Small intestine (tissue), 7 donors: ENCODE data around the gene TXNRD2. TPM values are rescaled to one million over a fixed set of nuclear protein-coding genes. Genes with fewer than 3 reads are reported as not detected.
A peak's percentile ranks its signal among the peaks of the same experiment; 100 is the strongest.

Experiments used
- DNase-seq, 2 donors: peaks; one replicate each; pipeline versions ENCODE4 v3.0.0 to v3.0.0-alpha.2; 2013
- FAIRE-seq: peaks from 2 replicates; lab custom pipeline; 2012; peaks lifted over from hg19 to GRCh38; lab: Jason Lieb, UNC
- H3K27ac ChIP-seq, 3 donors: one replicate each; pipeline ENCODE4 v1.5.1; 2013; ENCODE audit warnings: low read length in 2 of 3, mild to moderate bottlenecking in 2 of 3, control low read depth in 1 of 3, inconsistent platforms in 1 of 3, low read depth in 1 of 3, moderate library complexity in 1 of 3
- H3K27me3 ChIP-seq, 3 donors: one replicate each; pipeline ENCODE4 v1.6.1; 2013; ENCODE audit warnings: low read length in 3 of 3, inconsistent platforms in 1 of 3; ENCODE audit not compliant: control insufficient read depth in 3 of 3, insufficient read depth in 3 of 3
- H3K36me3 ChIP-seq, 3 donors: one replicate each; pipeline ENCODE4 v1.6.1; 2013; ENCODE audit warnings: low read length in 3 of 3, inconsistent platforms in 1 of 3, low read depth in 1 of 3, mild to moderate bottlenecking in 1 of 3, moderate library complexity in 1 of 3; ENCODE audit not compliant: control insufficient read depth in 3 of 3, insufficient read depth in 2 of 3
- H3K4me1 ChIP-seq, 3 donors: one replicate each; pipeline ENCODE4 v1.6.1; 2013; ENCODE audit warnings: low read length in 2 of 3, inconsistent platforms in 1 of 3, low read depth in 1 of 3, mild to moderate bottlenecking in 1 of 3, moderate library complexity in 1 of 3; ENCODE audit not compliant: control insufficient read depth in 3 of 3, insufficient read depth in 2 of 3
- H3K4me3 ChIP-seq, 3 donors: one replicate each; pipeline ENCODE4 v1.5.1; 2013; ENCODE audit warnings: low read length in 3 of 3, control low read depth in 1 of 3, inconsistent platforms in 1 of 3, low read depth in 1 of 3, mild to moderate bottlenecking in 1 of 3, moderate library complexity in 1 of 3
- H3K9me3 ChIP-seq, 2 donors: one replicate each; pipeline ENCODE4 v1.6.1; 2013; ENCODE audit warnings: low read depth in 1 of 2, low read length in 1 of 2; ENCODE audit not compliant: control insufficient read depth in 2 of 2, insufficient read depth in 1 of 2
- WGBS, 3 donors: extraction: QIAGEN DNeasy Blood & Tissue Kit; methylation state at CpG; one replicate each; pipeline ENCODE4 v1.1.7; 2013; 5-methylcytosine and 5-hydroxymethylcytosine counted together
- polyA plus RNA-seq, 4 donors: library from polyadenylated mRNA; stranded (reverse) in 3 of 4; unstranded in 1 of 4; fragments of 200-250 nt in 3 of 4; fragments of 120-200 nt in 1 of 4; gene quantifications; one replicate each; pipeline versions ENCODE4 v1.2.1 to v1.2.3, GENCODE V29; 2013
- donor health status: healthy with polysubstance abuse.
- donor health status: control.
- donor health status: control.
- donor health status: Bipolar disorder and iron deficiency.
- donor health status: healthy.

TXNRD2 gene
- polyA plus RNA-seq, 4 donors: 16.8 to 43.8 (median 29.5) TPM

DNA sequence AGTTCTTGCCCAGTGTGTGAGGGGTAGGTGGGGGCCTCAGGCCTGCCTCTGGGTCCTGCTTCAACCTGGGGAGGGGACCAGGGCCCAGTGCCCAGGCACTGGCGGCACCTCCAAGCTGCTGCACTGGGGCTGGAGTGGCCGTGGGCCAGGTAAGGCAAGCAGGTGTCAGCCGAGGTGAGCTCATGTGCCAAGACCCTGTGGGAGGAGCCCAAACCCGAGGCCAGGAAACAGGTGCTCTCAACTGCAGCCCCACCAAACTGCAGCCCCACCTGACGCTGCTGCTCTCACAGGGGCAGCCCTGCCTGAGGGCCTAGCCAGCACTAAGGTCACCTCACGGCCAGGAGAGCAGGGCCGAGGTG is 68.9 kb downstream of the TXNRD2 start:
- peaks cover 0 to 31% (median 0%) of the 10 kb centered on the region in 3 donors for H3K36me3 ChIP-seq
- H3K27ac ChIP-seq: no peak overlapping the region
- H3K9me3 ChIP-seq: no peaks in the 10 kb centered on the region
- no peaks in the 10 kb centered on the region for H3K4me1 ChIP-seq
- WGBS, 3 donors: 15 to 50% (median 27%) methylated on average over 7 of the region's 7 CpGs
- FAIRE-seq (no peak), DNase-seq (peak in 1 of 2 donors; percentile 32)
- H3K27me3 ChIP-seq: no peaks in the 10 kb centered on the region
- H3K4me3 ChIP-seq: no peak overlapping the region

GRCh38 chr22:19871845-19872778 is 69.5 kb downstream of the TXNRD2 start:
- H3K4me3 ChIP-seq: no peak overlapping the region
- H3K27me3 ChIP-seq: no peaks in the 10 kb centered on the region
- H3K9me3 ChIP-seq: no peaks in the 10 kb centered on the region
- H3K27ac ChIP-seq: no peak overlapping the region
- H3K36me3 ChIP-seq: peaks cover 0 to 25% (median 0%) of the 10 kb centered on the region in 3 donors
- DNase-seq: no peak
- no peaks in the 10 kb centered on the region for H3K4me1 ChIP-seq
- WGBS, 3 donors: 71 to 83% (median 80%) methylated on average over 16 of the region's 16 CpGs
- no peak for FAIRE-seq

DNA sequence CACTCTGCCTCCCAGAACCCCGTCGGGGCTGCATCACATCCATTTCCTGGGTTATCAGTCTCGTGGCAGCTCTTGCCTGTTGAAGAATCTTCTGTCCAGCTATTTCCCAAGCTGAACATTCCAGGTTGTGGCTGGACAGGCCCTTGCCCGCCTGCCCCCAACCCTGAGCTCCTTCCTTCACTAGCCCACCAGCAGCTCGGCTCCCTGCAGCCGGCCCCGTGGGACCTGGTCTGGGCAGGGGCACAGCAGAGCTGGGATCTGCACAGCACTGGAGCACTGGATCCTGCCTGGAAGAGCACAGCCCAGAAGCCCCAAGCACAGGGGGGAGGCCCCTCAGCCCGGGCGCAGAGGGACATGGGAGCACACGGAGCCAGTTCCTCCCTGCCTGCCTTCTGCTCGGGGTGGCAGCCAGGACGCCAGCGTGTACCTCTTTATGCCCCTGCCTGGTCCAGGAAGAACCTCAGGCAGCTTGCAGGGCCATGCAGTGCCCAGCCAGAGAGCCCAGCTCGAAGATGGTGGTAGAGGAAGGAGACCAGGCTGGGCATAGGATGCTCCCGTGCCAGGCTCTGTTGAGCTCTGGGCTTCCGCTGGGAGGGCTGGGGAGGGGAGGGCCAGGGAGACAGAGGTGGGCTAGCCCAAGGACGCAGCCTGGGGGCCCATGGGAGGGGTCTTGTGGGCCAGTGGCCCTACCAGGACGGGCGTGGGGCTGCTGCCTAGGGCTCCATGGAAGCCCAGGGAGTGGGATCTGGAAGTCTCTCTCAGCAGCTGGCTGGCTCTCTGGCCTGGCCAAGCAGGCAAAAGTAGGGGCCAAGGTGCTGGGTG is 70.4 kb downstream of the TXNRD2 start:
- Histone ChIP-seq H3K4me3 (no peak overlapping the region), H3K9me3 (no peaks in the 10 kb centered on the region), H3K27me3 (no peaks in the 10 kb centered on the region), H3K27ac (no peak overlapping the region), H3K4me1 (no peaks in the 10 kb centered on the region), H3K36me3 (peaks cover 0 to 20% (median 0%) of the 10 kb centered on the region in 3 donors)
- FAIRE-seq (no peak), DNase-seq (no peak)
- WGBS, 3 donors: 74 to 81% (median 75%) methylated on average over 19 of the region's 19 CpGs

DNA sequence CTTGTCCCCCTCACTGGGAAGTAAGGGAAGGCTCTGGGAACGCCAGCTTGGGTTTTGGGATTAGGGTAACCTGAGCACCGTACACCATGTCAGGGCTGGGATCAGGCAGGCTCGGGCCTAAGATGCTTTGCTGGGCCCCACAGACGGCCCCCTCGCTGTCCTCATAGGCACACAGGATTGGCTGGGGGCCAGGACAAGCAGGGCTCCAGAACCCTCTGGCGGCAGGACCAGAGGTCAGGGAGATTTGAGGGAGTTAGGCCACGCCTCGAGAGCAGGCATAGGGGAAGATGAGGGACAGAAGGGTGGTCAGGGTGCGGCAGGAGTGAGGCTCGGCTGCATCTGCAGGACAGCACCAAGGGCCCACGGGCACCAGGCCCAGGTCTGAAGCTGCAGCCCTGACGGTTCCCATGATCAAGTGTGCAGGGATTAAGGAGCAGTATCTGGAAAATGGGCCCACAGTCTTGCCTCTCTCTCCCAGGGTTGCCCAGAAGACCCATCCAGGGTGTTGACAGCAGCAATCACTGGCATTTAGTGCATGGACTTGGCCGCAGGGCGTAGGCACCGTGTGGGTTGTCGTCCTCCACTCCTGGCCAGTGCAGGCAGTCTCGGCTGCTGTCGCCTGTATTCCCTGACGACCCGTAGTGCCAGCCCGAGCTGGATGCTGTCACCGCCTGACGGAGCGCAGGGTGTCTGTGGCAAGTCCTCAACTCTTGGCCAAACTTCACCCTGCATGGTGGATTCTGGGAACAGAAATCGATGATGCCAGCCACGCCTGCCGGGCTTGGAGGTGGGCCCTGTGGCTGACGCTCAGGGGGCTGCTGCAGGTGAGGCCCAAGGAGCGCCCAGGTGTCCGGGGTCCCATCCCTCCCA is 71.2 kb downstream of the TXNRD2 start:
- no peak overlapping the region for H3K27ac ChIP-seq

DNA sequence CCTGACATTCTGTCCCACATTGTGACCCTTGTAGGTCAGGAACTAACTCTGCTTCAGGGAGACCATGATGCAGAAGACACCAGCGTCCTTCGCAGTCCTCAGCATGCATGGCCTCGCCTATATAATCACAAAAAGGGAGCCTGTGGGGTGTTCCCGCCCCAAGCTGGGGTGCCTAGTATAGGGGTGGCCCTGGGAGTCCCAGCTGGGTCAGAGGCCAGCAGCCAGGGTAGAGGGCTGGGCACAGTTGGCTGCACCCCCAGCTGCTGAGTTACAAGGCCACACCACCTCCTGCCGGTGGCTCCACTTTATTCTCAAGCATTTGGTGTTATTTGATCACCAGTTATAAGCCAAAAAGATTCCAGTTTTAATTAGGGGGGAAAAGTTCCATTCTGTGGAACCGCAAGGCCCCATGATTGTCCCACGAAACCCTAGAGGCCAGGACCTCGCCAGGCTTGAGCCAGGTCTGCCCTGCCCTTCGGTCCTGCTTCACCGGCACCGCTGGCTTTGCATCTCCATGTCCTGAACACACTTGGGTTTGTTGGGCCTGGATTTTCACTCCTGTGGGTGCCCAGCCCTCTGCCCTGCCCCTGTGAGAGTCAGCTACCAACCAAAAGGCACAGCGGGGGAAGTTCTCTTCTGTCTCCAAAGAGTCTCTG is 72.0 kb downstream of the TXNRD2 start:
- Histone ChIP-seq H3K4me1 (no peaks in the 10 kb centered on the region), H3K9me3 (no peaks in the 10 kb centered on the region), H3K27ac (no peak overlapping the region), H3K27me3 (no peaks in the 10 kb centered on the region), H3K36me3 (peaks cover 0 to 8% (median 0%) of the 10 kb centered on the region in 3 donors), H3K4me3 (no peak overlapping the region)
- DNase-seq (no peak), FAIRE-seq (no peak)
- 65 to 84% (median 69%) methylated on average over 12 of the region's 12 CpGs for WGBS, 3 donors

More for the DNA sequence above, 71.2 kb downstream of the TXNRD2 start:
- DNase-seq: no peak
- H3K36me3 ChIP-seq: peaks cover 0 to 14% (median 0%) of the 10 kb centered on the region in 3 donors
- WGBS, 3 donors: 74 to 84% (median 75%) methylated on average over 29 to 30 of the region's 30 CpGs
- no peaks in the 10 kb centered on the region for H3K27me3 ChIP-seq
- no peak overlapping the region for H3K4me3 ChIP-seq
- FAIRE-seq: no peak
- H3K9me3 ChIP-seq: no peaks in the 10 kb centered on the region
- no peaks in the 10 kb centered on the region for H3K4me1 ChIP-seq

GRCh38 chr22:19868773-19869471 is 72.7 kb downstream of the TXNRD2 start:
- Histone ChIP-seq H3K27me3 (no peaks in the 10 kb centered on the region), H3K4me1 (no peaks in the 10 kb centered on the region), H3K27ac (no peak overlapping the region), H3K4me3 (no peak overlapping the region), H3K9me3 (no peaks in the 10 kb centered on the region), H3K36me3 (peaks cover 0 to 3% (median 0%) of the 10 kb centered on the region in 3 donors)
- DNase-seq (peak in 1 of 2 donors; percentile 35), FAIRE-seq (no peak)
- WGBS, 3 donors: 21 to 63% (median 44%) methylated on average over 23 of the region's 23 CpGs

GRCh38 chr22:19868333-19868732 is 73.3 kb downstream of the TXNRD2 start:
- Histone ChIP-seq H3K36me3 (no peaks in the 10 kb centered on the region), H3K27me3 (no peaks in the 10 kb centered on the region), H3K4me1 (no peaks in the 10 kb centered on the region), H3K27ac (no peak overlapping the region), H3K9me3 (no peaks in the 10 kb centered on the region), H3K4me3 (no peak overlapping the region)
- DNase-seq: no peak
- no peak for FAIRE-seq
- WGBS, 3 donors: 77 to 91% (median 81%) methylated on average over 3 of the region's 3 CpGs
